HEK293T (cell line): ENCODE data around the gene TRIM74.
"Not testable (repeated sequence)": the region's sequence is repeated elsewhere in the genome, so short reads cannot be mapped to it uniquely, and the experiment has no call there.

Experiments
- CTCF ChIA-PET: fragments of 350-600 bp; formaldehyde crosslinking; extraction: SDS; loops from one replicate; lab custom pipeline; 2021; ENCODE audit warnings: antibody characterized with exemption, inconsistent platforms; lab: Yijun Ruan, JAX
- POLR2A ChIA-PET: fragments of 350-600 bp; formaldehyde crosslinking; extraction: SDS; loops from one replicate; lab custom pipeline; 2020; ENCODE audit warnings: antibody characterized with exemption, inconsistent platforms; lab: Yijun Ruan, JAX
- DNase-seq: peaks from one replicate; pipeline ENCODE4 v3.0.0; 2012; ENCODE audit warnings: mixed read lengths; ENCODE audit errors: extremely low spot score
- L3MBTL2 ChIP-seq: fragments of 450-650 bp; conservative IDR thresholded peaks from 2 replicates; pipeline ENCODE4 v1.6.1; 2016; ENCODE audit warnings: mild to moderate bottlenecking
- ZNF384 ChIP-seq: fragments of 450-650 bp; IDR thresholded peaks from 2 replicates; pipeline ENCODE4 v1.6.1; 2016

TRIM74 gene

DNA sequence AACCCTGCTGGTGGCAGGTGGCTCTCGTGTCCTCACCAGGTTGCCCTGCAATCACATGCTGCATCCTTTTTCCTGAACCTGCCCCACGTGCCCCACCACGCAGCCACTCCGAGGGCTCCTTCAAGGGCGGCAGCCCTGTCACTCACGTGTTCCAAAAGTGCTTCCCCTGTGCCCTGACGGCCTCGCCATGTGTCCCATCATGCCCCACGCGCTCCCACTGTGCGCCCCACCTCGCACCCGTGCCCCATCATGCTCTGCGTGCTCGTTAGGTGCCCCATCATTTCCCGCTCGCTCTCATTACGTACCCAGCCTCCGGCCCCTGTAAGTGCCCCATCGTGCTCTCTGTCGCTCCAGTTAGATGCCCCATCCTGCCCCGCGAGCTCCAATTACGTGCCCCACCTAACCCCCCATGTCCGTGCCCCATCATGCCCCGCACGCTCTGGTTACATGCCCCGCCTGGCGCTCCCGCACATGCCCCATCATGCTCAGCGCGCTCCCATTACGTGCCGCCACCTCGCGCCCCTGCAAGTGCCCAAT, at the start of gene TRIM74:
TSS of gene TRIM74 (minus strand) at position 487 of the 537 bp plus-strand sequence. CDS start 3,309 bp downstream, outside the sequence.
- DNase-seq, POLR2A ChIA-PET, CTCF ChIA-PET: not testable (repeated sequence)

DNA sequence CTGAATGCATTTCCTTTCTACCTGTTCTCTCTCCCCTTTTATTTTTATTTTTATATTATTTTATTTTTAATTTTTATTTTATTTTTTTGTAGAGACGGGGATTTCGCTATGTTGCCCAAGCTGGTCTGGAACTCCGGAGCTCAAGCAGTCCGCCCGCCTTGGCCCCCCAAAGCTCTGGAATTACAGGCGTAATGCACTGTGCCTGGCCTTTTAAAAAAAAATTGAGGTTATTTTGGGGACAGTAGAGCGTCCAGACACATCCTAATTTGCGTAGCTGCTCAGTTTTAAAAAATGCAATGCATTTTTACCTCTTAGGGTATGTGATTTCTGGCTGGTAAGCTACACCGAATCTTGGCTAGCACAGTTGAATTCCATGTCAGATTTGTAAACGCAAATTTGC, 37.2 kb upstream of the TRIM74 start:
- CTCF ChIA-PET, POLR2A ChIA-PET, DNase-seq: not testable (repeated sequence)

DNA sequence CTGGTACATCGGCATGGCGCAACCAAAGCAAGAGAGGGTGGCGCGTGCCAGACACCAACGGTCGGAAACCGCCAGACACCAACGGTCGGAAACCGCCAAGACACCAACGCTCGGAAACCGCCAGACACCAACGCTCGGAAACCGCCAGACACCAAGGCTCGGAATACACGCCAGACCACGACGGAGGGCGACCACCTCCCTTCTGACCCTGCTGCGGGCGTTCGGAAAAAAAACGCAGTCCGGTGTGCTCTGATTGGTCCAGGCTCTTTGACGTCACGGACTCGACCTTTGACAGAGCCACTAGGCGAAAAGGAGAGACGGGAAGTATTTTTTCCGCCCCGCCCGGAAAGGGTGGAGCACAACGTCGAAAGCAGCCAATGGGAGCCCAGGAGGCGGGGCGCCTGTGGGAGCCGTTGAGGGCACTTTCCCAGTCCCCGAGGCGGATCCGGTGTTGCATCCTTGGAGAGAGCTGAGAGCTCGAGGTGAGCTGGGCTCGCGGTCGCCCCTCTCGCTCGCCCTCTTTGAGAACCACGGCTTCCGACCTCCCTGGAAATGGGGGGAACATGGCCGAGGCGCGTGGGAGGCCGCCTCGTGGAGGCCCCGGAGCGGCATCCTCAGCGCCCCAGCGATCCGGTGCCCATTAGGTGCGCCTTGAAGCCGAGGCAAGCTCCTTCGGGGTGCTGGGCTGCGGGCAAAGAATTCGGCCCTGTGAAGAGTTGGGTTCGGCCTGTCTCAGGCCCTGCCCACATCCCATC, 36.6 kb upstream of the TRIM74 start:
- CTCF ChIA-PET, DNase-seq, POLR2A ChIA-PET: not testable (repeated sequence)
- peak; percentile 93 for TF ChIP-seq ZNF384
- TF ChIP-seq L3MBTL2, result peak; percentile 51; the same call in 1 of the 2 replicates

DNA sequence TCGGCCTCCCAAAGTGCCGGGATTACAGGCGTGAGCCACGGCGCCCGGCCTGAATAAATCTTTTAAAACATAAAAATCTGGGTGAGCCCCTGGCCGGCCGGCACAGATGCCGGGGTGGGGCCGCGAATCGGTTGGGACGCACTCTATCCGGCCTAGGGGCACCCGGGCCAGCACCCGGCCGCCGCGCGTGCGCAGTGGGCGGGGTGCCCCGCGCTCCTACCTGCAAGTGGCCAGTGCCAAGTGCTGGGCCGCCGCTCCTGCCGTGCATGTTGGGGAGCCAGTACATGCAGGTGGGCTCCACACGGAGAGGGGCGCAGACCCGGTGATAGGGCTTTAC, 36.1 kb upstream of the TRIM74 start:
- POLR2A ChIA-PET, CTCF ChIA-PET, DNase-seq: not testable (repeated sequence)

DNA sequence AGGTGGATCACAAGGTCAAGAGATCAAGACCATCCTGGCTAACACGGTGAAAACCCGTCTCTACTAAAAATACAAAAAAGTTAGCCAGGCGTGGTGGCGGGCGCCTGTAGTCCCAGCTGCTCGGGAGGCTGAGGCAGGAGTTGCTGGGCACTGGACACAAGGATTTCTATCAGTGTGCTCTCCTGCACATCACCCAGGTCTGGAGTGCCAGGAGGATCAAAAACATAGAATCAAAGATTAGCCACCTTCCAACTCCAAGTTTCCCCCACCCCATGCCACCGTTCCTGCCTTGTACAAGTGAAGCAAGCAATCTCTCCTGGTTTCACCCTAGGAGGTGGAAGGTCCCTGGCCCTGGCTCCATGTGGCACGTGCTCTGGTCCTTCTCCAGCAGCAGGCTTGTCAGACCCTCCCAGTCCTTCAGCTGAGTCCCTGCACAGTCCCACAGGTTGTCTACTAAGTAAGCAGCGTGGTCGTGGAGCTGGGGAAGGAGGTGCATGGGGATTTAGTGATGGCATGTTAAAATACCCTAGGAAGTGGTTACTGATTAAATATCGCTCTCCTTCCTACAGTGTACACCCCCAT, 28.7 kb upstream of the TRIM74 start:
- DNase-seq, POLR2A ChIA-PET, CTCF ChIA-PET: not testable (repeated sequence)

DNA sequence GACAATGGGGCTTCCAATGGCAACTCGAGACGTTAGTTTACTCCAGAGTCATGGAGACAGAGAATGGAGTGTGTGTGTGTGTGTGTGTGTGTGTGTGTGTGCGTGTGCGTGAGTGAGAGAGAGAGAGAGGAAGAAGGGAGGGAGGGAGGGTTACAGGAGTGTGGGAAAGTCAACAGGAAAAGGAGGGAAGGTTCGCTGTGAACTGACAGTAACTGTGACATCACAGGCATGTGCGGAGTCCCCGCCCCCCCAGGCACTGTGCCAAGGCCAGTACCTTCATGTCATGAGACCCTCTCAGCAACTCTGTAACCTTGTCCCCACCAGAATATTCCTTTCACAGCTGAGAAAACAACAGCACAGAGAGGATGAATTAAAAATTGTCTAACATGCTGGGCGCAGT, 28.2 kb upstream of the TRIM74 start:
- POLR2A ChIA-PET, CTCF ChIA-PET, DNase-seq: not testable (repeated sequence)

DNA sequence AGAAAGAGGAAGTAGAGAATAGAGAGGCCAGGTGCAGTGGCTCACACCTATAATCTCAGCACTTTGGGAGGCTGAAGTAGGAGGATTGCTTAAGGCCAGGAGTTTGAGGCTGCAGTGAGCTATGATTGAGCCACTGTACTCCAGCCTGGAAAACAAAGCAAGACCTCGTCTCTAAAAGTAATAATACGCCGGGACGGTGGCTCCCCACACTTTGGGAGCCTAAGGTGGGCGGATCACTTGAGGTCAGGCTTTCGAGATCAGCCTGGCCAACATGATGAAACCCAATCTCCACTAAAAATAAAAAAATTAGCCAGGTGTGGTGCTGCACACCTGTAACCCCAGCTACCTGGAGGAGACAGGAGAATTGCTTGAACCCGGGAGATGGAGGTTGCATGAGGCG, 26.2 kb upstream of the TRIM74 start:
- POLR2A ChIA-PET, CTCF ChIA-PET, DNase-seq: not testable (repeated sequence)

DNA sequence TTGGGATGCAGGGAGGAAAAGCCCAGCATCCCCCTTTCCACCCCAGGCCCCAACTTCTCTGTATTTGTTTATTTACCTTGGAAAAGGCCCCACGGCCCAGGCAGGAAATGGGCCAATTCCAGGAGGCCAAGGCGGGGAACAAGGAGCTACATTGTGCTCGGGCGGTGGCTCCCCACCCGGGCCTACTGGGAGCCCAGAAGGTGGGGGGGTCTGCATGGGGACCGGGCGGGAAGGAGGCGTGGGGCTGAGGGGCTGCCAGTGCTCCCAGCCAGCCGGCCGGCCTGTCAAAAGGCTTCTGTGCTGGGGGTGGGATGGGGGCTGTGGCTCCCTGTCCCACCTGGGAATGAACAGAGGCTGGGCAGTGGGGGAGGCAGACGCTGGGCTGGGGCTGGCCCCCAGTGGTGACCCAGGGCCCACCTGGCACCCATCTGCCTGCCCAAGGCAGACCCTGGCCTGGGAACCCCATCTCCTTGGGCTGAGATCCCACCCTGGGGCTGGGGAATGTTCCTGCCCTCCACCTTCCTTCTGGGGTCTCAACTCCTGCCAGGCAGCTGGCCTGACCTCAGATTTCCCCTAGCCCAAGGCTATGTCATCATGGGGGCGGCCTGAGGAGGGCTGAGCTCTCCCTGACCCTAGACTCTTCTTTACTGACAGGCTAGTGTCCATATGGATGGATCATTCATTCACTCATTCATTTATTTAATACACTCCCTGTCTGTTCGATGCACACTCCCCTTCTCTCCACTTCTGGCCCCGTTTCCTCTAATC, 21.1 kb upstream of the TRIM74 start:
- DNase-seq, POLR2A ChIA-PET, CTCF ChIA-PET: not testable (repeated sequence)

DNA sequence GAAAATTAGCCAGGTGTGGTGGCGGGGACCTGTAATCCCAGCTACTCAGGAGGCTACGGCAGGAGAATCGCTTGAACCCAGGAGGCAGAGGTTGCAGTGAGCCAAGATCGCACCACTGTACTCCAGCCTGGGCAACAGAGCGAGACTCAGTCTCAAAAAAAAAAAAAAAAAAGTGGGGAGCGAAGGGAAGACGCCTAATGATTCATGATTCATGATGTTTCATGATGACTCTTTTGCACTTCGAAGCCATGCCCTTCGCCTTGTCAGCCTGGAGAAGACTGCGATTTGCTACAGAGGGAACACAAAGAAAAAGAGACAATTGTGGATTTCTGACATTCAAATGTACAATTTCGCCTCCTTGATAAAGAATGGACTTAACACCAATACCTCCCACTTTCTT, 12.8 kb upstream of the TRIM74 start:
- POLR2A ChIA-PET, CTCF ChIA-PET, DNase-seq: not testable (repeated sequence)

DNA sequence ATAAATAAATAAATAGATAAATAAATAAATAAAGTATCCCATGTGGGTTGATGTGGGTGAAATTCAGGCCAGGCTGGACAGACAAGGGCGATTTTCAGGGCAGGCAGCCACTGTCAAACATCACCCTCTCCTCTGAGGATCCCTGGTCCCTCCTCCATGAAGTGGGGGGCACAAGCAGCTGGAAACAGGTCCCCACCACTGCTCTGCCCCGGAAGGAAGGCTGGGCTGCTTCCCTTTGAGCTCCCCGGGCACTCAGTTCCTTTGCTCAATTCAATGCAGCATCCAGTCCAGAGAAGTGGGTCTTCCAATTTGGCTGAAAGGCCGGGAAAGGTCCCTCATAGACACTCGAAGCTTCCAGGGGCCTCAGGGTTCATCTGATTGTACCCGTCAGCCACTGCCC, 11.1 kb upstream of the TRIM74 start:
- DNase-seq, CTCF ChIA-PET, POLR2A ChIA-PET: not testable (repeated sequence)

DNA sequence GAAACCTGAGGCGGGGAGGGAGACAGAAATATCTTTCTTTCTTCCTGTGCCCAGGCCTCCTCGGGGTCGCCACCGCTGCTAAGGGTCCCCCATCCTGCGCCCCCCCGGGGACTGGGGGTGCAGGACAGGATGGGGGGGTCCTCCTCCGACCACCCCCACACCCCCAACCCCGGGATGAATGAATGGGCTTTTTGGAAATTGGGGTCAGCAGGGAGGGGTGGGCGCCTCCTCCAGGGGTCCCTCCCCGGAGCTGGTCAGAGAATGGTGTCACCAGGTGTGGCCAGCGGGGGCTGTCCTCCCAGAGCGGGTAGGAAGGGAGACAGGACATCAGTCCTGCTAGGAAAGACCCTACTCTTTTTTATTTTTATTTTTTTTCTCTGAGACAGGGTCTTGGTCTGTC, 7.2 kb upstream of the TRIM74 start:
- CTCF ChIA-PET, DNase-seq, POLR2A ChIA-PET: not testable (repeated sequence)

DNA sequence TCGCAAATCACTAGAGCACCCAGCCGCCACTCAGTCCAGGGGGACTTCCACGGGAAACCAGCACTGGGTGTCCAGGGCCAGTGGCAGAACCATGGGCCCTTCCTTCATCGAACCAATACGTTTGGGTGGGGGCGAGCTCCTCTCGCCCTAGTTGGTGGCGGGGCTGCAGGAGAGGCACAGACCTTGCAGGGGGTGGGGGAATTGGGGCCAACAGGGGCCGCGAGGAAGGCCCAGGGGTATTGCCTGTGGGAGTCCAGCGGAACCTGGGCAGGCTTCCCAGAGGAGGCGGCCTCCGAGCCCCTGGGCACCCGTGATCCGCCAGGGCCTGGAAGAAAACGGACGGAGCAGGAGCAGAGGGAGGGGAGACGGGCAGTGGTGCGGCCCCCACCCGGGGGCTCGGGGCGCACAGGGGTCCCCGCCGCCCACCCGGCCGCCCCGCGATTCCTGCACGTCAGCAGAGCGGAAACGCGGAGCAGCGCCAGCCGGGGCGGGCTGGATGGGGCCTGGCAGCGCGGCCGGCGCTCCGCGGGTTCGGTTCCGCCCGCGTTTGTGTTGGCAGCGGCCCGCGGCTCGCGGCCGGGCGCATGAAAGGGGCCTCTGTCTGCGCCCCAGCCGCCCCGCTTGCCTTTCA, 6.5 kb upstream of the TRIM74 start:
- DNase-seq, CTCF ChIA-PET: not testable (repeated sequence)

DNA sequence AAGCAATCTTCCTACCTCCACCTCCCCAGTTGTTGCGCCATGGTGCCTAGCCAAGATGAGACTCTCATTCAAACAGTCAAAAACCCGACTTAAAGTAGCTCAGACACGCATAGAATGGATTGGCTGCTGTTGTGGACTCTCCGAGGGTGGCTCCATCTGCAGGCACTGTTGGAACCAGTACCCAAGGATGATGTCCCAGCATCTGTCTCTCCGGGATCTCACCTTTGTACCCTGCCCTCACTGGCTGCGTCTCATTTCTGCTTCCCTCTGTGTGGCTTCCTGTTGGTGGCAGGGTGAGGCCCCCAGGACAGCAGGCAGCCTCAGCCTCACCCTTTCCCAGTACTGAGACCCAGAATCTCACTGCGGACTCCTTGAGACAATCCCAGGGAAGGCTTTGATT, 5.5 kb upstream of the TRIM74 start:
- CTCF ChIA-PET, DNase-seq, POLR2A ChIA-PET: not testable (repeated sequence)

More for the DNA sequence above, 6.5 kb upstream of the TRIM74 start:
- POLR2A ChIA-PET, result not testable (repeated sequence)

DNA sequence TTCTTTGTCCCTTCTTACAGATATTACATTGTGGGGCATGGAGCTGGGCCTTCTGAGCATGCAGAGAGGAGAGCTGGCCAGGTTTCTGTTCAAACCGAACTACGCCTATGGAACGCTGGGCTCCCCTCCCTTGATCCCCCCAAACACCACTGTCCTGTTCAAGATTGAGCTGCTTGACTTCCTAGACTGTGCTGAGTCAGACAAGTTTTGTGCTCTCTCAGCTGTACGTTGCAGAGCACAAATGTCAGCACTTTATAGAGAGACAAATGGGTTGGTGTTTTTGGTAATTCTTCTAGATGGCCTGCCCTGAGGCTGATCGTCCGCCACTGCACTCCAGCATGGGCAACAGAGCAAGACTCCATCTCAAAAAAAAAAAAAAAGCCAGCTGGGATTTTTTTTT, 2.2 kb upstream of the TRIM74 start:
- POLR2A ChIA-PET, DNase-seq, CTCF ChIA-PET: not testable (repeated sequence)

DNA sequence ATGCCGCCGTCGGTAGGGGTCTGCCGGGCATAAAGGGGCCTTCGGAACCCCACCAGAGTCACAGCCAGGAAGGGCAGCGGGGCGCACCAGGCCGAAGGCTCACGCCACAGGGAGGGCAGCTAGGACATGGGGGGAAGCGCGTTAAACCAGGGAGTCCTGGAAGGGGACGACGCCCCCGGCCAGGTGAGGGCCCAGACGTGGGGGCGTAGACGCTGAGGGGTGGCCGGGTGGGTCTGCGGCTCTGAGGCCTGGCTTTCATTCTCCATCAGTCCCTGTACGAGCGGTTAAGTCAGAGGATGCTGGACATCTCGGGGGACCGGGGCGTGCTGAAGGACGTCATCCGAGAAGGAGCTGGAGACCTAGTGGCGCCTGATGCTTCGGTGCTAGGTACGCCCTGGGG, 422 bp upstream of the TRIM74 start:
- CTCF ChIA-PET, POLR2A ChIA-PET, DNase-seq: not testable (repeated sequence)

DNA sequence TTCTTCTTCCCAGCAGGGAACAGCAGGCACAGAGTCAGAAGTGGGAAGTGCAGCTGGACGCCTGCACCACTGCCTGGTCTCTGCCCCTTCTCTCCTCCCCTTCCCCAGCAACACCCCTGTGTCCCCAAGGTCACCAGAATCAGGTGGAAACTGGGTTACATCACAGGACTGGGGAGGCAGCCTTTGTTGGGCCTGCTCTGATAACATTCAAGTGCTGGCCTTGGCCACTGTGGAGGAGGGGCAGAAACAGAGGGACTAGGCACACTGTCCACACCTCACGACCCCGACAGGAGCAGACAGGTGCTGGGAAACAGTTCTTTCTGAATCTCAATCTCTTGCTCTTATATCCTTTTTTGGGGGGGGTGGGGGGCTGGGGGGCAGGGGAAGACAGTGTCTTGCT, 2.4 kb downstream of the TRIM74 start:
- CTCF ChIA-PET, POLR2A ChIA-PET, DNase-seq: not testable (repeated sequence)

DNA sequence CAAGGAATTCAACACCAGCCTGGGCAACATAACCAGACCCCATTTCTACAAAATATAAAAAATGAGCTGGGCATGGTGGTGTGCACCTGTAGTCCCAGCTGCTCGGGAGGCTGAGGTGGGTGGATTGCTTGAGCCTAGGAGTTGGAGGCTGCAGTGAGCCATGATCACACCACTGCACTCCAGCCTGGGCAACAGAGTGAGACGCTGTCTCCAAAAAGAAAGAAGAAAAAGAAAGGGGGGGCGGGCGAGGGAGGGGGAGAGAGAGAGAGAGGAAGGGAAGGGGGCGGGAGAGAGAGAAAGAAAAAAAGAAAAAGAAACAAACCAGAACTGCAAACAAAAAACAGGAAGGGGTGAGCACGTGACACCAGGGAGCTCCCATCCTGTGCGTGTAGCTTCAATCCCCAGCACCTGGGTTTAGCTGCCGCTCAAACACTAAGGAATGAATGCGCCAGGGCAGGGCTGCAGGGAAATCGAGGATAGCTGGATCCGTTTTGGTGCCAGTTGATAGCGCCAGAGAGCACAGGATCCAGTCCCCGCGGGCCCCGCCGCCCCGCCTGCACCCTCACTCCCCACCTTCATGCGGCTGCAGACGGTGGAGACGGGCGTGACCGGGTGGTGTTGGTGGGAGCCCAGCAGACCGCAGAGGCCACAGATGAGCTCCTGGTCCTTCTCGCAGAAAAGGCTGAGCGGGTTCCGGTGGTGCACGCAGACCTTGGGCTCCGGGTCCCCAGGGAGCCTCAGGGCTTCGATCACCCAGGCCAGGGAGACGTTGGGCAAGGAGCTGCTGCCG, 3.9 kb downstream of the TRIM74 start:
- DNase-seq, CTCF ChIA-PET, POLR2A ChIA-PET: not testable (repeated sequence)
